Measurements from ENCODE around the gene SND1.

GRCh38 chr7:127817466-127817865 is 165.5 kb downstream of the SND1 start:
- TF ChIP-seq CTCF (IDR thresholded peaks at IDR 0.05; ENCODE audit: insufficient read depth, low read length) (no peak), POLR2AphosphoS5 (IDR thresholded peaks at IDR 0.05; ENCODE audit: low read depth) (no peak)

Measured in HL-60 (cell line).